HG03280 (cell line): Measurements from ENCODE around the gene CEP72.

Source experiments
- ATAC-seq: cut with Tn5 transposase; IDR thresholded peaks from one replicate; pipeline ENCODE4 v1.9.1; 2021; ENCODE audit warnings: mild to moderate bottlenecking, moderate library complexity; ENCODE audit not compliant: unreplicated experiment

The CEP72 gene

DNA sequence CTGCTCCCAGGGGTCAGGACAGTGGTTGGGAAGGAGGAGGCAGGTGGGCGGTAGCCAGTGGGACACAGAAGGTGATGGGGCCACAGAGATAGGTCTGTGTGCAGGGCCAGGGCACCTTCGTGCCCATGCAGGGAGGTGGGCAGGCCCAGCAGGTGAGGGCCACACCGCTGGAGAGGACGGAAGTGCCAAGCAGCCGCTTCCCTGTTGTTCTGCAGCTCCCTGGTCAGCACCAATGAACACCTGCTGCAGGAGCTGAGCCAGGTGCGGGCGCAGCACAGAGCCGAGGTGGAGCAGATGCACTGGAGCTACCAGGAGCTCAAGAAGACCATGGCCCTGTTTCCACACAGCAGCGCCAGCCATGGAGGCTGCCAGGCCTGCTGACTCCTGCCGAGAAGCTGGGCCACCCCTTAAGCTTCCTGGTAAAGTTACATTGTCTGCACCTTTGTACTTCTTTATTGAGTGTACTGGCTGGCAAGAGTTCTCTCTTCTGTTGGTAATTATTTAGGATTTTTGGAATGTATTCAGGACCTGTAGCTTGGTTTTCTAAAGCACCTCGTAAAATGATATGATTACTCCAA lies 40.7 kb downstream of the CEP72 start:
- ATAC-seq: no peak

DNA sequence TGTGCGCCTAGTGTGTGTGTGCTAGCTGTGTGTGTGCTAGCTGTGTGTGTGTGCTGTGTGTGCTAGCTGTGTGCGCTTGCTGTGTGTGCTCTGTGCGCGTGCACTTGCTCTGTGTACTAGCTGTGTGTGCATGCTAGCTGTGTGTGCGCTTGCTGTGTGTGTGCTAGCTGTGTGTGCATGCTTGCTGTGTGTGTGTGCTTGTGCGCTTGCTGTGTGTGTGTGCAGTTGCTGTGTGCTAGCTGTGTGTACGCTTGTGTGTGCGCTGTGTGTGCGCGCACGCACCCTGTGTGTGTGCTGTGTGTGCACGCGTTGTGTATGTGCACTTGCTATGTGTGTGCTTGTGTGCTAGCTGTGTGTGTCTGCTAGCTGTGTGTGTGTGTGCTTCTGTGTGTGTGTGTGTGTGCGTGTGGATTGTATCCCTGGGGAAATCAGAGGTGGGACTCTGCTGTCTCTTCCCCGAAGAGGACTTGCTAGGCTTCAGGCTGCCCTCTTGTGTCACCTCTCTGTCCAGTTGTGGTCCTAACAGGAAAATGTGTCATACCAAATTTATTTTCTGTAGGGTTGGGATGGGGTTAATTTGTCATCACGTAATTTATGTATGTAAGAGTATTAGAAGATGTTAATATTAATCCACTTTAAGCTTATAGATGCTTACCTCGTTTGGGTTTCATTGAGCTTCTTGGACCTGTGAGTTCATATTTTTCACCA lies 42.1 kb downstream of the CEP72 start:
- ATAC-seq: no peak

DNA sequence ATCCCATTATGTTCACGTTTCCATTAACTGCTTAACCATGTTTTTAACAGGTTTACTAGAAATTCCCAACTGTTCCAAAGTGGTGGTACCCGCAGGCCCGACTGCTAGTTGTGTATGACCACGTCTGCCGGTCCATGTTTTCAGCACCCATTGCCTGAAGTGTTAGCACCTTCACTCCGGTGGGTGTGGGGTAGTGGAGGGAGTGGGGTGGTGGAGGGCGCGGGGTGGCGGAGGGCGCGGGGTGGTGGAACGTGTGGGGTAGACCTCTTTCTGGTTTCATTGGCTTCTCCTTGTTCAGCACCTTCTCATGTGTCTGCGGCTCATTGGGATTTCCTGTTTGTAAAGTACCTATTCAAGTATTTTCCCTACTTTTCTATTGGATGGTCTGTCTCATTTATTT lies 43.3 kb downstream of the CEP72 start:
- ATAC-seq: no peak

DNA sequence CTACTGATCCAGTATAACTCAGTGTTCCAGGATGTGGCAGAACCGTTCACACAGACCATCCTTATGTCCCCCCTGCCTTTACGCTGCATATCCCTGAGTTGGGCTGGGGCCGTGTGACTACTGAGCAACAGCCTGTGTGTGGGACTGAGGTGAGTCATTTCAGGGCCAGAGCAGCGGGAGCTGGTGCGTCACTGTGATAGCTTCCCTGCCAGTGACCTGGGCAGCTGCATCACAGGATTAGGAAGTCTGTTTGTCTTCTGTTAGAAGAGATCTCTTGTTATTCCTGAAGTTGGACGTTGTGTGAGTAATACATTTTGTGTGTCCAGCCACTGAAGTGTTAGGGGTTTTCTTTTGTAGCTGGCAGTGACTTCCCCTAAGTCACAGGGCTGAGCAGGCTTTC lies 45.4 kb downstream of the CEP72 start:
- no peak for ATAC-seq

DNA sequence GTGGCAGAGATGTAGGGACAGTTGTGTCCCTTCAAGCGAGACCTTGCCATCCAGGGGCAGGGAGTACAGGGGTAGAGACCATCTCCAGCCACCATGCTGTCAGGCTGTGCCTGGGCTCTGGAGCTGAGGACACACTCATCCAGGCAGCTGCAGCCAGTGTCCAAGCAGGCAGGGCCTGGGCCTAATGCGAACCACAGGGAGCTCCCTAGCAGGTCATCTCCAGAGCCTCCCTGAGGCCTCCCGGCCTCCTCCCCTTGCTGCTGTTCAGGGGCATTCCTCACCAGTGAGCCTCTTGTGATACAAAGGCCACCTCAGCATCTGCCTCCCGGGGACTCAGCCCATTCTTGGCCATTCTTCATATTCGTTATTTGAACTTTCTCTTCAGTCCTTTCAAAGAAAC lies 46.0 kb downstream of the CEP72 start:
- ATAC-seq: no peak

DNA sequence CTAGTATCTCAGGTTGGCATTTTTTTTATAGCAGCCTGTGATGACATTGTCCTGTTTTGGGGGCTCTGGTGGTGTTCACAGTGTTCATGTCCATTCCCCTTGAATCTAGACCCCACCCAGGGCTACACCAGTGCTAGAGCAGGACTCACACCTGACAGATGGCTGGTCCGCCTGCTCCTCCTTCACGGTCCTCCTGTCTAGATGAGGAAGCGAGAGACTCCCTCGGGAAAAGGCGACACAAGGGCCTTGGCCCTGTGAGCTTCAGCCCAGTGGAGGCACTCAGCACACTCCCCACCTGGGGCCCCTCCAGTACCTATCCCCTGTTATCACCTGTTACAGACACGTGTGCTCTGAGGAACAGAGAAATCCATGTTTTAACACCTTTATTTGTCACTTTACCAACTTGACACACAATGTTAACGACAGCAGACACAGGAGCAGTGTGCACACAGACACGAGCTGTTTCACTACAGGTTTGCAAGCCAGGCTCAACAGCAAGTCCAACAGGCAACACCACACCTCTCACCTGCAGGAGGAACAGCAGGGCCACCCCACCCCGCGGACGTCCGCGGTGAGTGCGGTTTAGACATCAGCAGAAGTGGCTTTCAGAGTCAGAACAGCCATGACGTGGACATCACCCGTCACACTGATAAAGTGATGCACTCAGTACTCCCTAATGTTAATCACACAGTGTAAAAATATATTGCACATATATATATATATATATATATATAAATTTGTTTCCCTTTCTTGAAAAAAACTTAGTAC lies 47.5 kb downstream of the CEP72 start:
- no peak for ATAC-seq

DNA sequence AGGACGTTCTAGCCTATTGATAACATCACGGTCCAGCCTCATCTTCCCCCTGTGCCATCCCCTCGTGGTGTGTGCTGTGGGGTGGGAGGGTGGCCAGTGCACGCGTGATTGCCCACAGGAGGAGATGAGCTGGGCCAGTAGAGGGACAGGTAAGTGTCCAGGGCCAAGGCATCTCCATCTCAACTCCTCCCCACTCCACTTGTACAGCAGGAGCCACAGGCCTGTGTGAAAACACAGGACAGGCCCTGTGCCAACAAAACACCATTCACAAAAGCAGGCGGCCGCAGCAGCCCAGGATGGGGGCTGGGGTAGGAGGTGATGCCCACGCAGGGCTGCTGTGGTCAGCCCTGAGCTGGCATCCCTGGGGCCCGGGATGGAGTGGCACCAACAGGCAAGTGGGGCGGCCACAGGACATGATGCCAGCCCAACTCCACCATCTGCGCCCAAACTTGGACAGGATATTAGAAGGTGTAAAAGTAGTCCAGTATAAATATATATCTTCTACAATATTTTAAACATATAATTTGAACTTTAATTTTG lies 48.4 kb downstream of the CEP72 start:
- ATAC-seq: no peak

DNA sequence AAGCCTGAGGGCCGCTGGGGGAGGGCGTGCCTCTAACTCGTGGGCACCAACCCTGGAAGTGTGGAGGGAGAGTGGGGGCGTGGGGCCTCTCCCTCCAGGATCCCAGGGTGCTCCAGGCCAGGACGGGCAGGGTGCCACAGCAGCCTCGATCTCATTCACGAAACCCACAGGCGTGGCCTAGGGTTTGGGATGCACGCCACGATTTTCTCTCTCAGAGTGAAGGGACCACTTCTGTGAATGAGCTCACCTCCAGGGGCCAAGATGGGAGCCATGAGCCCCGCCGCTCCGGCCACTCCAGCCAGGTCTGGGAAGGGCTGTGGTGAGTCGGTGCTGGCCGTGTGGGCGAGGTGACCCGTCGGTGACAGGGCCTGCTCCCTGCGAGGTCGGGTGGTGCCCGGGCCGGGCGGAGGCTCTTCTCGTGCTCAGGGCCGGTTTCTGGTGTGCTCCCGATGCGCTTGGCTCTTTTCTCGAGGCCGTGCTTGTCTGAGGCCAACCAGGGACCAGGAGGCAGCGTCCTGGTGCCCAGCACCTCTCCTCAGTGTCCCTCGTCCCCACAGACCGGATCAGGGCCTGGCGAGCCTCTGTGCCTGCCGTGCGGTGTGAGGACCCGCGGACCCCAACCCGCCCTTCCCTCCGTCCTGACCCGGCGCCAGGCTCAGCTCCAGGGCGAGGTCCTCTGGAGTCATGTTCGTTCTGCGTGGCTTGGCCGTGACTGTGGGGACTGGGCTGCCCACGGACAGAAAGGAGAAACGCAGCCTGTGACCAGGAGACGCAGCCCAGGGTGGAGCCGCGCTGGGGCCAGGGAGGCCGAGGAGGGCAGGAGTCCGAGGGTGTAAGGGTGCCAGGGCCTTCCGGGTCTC lies 50.0 kb downstream of the CEP72 start:
- ATAC-seq: no peak

DNA sequence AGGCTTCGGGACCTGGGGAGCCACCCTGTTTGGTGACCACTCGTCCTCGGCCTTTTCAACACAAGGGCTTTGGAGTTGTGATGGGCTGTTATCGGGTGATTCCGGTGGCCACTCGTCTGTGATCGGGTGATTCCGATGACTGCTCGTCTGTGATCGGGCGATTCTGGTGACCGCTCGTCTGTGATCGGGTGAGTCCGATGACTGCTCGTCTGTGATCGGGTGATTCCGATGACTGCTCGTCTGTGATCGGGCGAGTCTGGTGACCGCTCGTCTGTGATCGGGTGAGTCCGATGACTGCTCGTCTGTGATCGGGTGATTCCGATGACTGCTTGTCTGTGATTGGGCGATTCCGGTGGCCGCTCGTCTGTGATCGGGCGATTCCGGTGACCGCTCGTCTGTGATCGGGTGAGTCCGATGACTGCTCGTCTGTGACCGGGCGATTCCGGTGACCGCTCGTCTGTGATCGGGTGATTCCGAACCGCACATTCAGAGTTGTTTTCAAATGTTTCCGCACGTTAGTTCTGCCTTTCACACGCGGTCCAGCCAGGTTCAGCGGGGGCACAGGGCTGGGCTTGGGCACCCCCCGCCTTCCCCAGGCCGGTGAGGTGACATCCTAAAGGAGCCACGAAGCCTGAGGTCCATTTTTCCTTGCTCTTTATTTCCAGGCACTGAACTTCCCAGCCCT lies 50.8 kb downstream of the CEP72 start:
- ATAC-seq: no peak

DNA sequence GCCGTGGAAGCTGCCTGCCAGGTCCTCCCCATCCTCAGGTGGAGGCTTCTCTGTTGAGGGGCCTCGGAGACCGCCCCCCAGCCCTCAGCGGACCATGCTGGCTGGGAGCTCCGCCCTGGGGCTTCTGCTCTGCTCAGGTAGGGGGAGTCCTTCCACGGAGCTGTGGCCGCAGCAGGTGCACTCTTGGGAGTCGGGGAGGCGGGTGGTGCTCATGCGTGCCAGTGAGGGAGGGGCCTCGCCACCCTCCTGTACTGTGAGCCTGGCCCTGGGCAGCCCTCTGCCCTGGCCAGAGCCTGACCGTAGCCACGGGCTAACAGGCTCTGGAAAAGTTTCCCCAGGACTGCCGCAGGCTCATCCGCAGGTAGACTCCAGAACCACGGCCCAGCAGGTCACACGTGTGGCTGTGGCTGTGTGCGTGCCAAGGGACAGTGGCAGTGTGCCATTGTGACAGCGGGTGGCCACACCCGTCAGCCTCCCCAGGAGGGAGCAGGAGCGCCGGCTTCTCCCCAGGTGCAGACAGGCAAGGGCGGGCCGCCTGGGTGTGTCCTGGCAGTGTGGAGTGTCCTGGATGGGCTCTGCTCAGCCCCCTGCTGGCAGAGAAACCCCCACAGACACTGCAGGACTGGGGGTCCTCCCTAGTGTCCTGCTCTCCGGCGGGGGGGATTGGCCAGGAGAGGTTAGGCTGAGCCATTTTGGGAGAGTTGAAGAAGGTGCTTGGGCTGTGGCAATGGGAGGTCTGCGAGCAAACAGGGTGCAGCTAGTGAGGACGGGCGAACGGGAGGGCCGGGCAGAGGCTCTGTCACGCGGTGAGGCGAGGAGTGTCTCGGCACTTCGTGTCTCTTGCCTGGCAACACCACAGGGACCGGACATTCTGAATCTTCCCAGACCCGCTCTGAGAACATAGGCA lies 51.5 kb downstream of the CEP72 start:
- no peak for ATAC-seq

DNA sequence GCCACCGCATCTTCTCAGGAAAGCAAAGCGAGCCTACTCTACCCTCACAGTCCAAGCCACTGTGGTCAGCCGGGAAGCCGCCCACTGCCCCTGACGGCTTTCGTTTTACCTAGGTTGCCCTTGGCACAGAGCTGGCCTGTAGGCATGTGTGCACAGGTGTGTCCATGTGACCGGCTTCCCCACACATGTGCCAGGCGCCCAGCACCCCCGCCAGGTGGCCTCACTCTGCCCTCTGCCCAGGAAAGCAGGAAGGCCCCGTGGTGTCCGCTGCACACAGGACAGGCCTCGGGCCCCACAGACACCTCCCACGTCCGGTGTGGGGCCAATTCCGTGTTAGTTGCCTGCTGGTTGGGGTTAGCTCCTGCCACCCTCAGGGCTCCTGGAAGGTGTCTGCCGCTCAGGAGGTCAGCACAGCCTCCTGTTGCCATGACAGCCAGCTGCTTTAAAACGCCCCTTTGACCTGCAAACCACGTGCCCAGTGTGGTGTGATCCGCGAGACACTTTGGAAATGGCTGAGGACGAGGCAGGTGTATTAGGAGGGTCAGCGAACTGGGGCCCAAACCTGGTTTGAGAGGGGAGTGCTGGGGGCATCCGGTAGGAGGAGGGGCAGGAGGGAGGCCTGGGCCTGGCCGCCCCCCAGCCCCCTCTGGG lies 52.3 kb downstream of the CEP72 start:
- ATAC-seq: no peak

DNA sequence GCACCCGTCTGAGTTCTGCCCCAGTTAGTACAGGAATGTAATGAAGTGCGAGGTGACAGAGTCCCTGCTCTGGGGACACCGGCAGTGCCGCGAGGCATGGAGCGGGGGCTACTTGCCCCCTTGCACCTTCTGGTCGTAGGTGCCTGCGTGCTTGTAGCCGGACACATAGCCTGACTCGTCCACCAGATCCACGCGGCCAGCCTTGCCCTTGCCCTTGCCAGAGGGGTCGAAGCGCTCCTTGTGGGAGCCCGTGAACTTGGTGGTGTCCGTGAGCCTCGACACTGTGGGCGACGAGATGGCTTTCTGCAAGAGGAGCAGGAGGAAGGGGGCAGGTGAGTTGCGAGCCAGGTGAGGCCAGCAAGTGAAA lies 52.8 kb downstream of the CEP72 start:
- no peak for ATAC-seq

DNA sequence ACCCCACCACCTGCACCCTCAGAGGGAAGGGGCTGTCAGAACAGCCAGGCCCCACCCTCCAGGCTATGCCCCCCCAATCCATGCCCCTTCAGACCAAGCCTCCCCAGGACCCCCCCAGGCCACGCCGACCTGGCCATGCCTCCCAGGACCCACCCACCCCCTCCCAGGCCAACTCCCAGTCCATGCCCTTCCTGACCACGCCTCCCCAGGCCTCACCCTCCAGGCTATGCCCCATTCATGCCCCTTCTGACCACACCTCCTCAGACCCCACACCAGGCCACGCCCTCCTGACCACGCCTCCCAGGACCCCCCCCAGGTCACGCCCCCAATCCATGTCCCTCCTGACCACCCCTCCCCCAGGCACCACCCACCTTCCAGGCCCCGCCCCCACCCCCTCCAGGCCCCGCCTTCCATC lies 53.4 kb downstream of the CEP72 start:
- no peak for ATAC-seq

DNA sequence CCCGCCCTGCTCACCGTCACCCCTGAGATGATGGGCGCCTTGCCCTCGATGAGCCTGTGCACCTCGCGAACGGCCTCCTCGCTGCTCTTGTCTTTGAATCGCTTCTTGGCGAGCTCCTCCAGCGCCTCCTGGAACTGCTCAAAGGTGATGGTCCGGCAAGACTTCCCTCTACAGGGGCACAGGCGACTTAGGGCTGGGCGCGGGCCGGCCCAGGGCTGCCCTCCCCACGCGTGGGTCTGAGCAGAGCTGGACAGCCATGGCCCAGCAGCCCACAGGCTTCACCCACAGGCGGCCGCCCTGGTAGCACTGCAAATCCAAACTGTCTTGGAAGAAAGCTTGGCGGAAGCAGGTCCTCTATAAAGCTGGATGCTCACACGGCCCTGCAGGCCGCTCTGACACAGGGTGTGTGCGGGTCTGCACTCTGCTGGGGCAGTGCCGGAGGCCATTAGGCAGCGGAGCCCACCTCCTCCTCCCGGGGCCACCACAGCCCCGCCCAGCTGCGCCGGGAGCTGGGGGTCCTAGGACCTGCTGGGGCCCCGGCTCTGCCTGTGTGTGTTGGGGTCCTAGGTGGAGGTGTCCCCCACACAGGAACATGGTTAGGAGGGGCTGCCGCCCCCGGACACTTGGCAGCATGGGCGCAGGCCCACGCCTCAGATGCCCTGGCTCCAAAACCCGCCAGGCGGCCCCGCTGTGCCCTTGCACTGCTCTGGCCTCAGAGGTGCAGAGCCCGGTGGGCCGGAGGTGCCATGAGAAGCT lies 54.0 kb downstream of the CEP72 start:
- ATAC-seq: no peak

DNA sequence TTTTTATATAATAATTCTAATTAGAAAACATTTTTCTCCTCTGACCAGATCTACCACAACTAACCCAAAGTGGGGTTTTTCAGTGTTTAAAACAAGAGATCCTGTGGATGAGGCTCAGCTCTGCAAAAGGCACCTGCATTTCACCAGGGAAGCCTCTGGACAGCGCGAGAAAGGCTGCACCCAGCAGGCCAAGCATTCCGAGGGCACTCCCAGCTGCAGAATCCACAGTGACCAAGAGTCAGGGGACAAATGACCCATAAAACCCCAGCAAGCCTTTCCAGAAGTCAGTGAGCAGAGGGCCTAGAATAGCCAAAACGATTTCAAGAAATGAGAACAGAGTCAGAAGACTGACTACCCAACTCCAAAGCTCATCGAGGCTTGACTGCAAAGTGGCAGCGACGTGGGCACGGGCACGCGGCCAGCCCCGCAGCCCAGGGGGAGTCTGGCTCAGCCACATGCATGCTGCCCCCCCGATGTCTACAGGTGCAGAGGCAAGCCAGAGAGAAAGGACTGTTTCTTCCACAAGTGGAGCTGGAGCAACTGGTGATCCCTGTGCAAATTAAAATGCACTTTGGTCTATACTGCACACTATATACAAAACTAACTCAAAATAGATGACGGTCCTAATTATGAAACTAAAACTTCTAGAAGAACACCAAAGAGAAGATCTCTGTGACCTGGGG lies 54.8 kb downstream of the CEP72 start:
- no peak for ATAC-seq

DNA sequence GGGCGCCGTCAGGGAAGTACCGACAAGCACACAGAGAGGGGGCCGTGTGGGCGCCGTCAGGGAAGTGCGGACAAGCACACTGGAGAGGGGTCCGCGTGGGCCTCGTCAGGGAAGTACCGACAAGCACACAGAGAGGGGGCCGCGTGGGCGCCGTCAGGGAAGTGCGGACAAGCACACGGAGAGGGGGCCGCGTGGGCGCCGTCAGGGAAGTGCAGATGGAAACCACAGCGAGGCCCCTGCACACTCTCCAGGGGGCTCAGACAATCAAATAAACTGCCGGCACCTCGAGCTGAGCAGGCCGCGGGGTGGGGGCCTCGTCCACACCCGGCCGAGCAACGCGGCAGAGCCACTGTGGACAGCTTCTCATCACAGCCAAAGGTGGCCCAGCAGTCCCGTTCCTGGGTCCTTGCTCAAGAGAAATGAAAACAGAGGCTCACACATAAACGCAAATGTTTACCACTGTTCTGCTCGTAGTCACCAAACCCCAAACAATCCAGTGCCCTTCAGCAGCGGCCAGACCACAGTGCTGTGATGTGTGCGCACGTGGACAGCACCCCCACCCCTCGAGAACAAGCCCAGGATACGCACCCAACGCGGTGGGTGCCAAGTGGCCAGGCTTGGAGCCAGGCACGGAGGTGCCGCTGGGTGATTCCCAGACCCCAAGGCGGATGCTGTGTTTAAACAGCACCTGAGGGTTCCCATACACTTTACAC lies 56.3 kb downstream of the CEP72 start:
- no peak for ATAC-seq
